Left ventricle myocardium inferior (tissue), 1 donor: ENCODE results near the gene UCN. TPM values are rescaled to one million over a fixed set of nuclear protein-coding genes. Genes with fewer than 3 reads are reported as not detected.
"Not testable (repeated sequence)": the region's sequence is repeated elsewhere in the genome, so short reads cannot be mapped to it uniquely, and the experiment has no call there.

ENCODE experiments used
- DNase-seq: peaks from one replicate; pipeline ENCODE4 v3.0.0-alpha.2; 2020
- H3K27ac ChIP-seq: fragments of 200-600 bp; replicated peaks from 2 replicates; pipeline ENCODE4 v1.8.0; 2021
- H3K27me3 ChIP-seq: fragments of 200-600 bp; 2 replicates; pipeline ENCODE4 v1.8.0; 2021; ENCODE audit warnings: low read depth
- H3K36me3 ChIP-seq: fragments of 200-600 bp; 2 replicates; pipeline ENCODE4 v1.8.0; 2021
- H3K4me1 ChIP-seq: fragments of 200-600 bp; 2 replicates; pipeline ENCODE4 v1.8.0; 2021
- H3K4me3 ChIP-seq: fragments of 200-600 bp; 2 replicates; pipeline ENCODE4 v1.8.0; 2021; ENCODE audit warnings: mild to moderate bottlenecking, moderate library complexity
- H3K9me3 ChIP-seq: fragments of 200-600 bp; replicated peaks from 2 replicates; pipeline ENCODE4 v1.8.0; 2021
- intact Hi-C: fragments of 100-400 bp; cut with micrococcal nuclease; formaldehyde crosslinking; loops from one replicate; pipeline ENCODE4 v1.11.0; 2022
- total RNA-seq: library from RNA; stranded (reverse); fragmentation: NEBNext Ultra II Directional; extraction: Animal tissue kit (Norgen Biotek cat#: 25700); gene quantifications from one replicate; pipeline ENCODE4 v1.2.1, GENCODE V29; 2021
- TF ChIP-seq, protein P1 (sequence below): fragments of 200-600 bp; IDR thresholded peaks from 2 replicates; pipeline ENCODE4 v1.8.0; 2021; ENCODE audit warnings: antibody characterized with exemption, mild to moderate bottlenecking, borderline replicate concordance
- donor health status: DM: no; HTN: yes; CAD: no; lungs with severe emphysema.

The UCN gene
- total RNA-seq, 1 donor from 2014 or later, result 1.5 TPM

- Histone ChIP-seq H3K27ac (peak overlapping the region; percentile 93), H3K36me3 (no peaks in the 10 kb centered on the region), H3K27me3 (peaks cover 32% of the 10 kb centered on the region), H3K4me1 (peaks cover 22% of the 10 kb centered on the region), H3K4me3 (no peak overlapping the region), H3K9me3 (no peaks in the 10 kb centered on the region)
- TF ChIP-seq, protein P1, sequence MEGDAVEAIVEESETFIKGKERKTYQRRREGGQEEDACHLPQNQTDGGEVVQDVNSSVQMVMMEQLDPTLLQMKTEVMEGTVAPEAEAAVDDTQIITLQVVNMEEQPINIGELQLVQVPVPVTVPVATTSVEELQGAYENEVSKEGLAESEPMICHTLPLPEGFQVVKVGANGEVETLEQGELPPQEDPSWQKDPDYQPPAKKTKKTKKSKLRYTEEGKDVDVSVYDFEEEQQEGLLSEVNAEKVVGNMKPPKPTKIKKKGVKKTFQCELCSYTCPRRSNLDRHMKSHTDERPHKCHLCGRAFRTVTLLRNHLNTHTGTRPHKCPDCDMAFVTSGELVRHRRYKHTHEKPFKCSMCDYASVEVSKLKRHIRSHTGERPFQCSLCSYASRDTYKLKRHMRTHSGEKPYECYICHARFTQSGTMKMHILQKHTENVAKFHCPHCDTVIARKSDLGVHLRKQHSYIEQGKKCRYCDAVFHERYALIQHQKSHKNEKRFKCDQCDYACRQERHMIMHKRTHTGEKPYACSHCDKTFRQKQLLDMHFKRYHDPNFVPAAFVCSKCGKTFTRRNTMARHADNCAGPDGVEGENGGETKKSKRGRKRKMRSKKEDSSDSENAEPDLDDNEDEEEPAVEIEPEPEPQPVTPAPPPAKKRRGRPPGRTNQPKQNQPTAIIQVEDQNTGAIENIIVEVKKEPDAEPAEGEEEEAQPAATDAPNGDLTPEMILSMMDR, result no peak
- DNase-seq, result no peak
- intact Hi-C loops, result no loop called here
These were observed 27.4 kb downstream of the UCN start for GRCh38 chr2:27280826-27281225.

DNA sequence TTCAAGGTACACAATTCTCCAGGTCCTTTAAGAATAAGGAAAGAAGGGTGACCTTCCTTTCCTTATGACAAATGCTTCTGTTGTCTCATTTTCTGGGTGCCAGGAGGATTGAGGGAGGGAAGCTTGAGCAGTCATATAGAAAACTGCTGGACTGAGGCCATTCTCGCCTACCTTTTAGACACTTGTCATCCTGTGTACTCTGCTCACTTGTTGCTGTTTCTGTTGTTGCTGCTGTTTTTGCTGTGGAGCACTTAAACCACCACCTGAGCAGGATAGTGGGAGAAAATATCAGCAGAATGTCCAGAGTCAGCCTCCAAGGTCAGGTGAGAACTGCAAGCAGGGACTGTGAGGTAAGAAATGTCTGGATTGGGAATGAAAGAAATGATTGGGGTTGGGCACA, 30.2 kb downstream of the UCN start:
- DNase-seq, result no peak
- TF ChIP-seq, protein P1, result no peak
- Histone ChIP-seq H3K4me3 (no peak overlapping the region), H3K4me1 (peaks cover 38% of the 10 kb centered on the region), H3K36me3 (no peaks in the 10 kb centered on the region), H3K27me3 (peaks cover 24% of the 10 kb centered on the region), H3K27ac (no peak overlapping the region), H3K9me3 (no peaks in the 10 kb centered on the region)
- intact Hi-C loops, result no loop called here

- no peak within 1 kb of the TSS for H3K4me3 ChIP-seq
- peaks cover 46% of the 10 kb centered on the region for H3K4me1 ChIP-seq
- peak within 1 kb of the TSS; percentile 86 for H3K27ac ChIP-seq
- TF ChIP-seq, protein P1, result no peak
- intact Hi-C loops, result no loop called here
- no peaks in the 10 kb centered on the region for H3K9me3 ChIP-seq
- no peaks in the 10 kb centered on the region for H3K36me3 ChIP-seq
- no peak for DNase-seq
- H3K27me3 ChIP-seq, result peaks cover 8% of the 10 kb centered on the region
These were observed 32.8 kb downstream of the UCN start, which contains the start of gene DNAJC5G for GRCh38 chr2:27275211-27276150. Gene DNAJC5G, plus strand, starts transcription at chr2:27275433. Its CDS starts 1,296 bp downstream, at chr2:27276729.

DNA sequence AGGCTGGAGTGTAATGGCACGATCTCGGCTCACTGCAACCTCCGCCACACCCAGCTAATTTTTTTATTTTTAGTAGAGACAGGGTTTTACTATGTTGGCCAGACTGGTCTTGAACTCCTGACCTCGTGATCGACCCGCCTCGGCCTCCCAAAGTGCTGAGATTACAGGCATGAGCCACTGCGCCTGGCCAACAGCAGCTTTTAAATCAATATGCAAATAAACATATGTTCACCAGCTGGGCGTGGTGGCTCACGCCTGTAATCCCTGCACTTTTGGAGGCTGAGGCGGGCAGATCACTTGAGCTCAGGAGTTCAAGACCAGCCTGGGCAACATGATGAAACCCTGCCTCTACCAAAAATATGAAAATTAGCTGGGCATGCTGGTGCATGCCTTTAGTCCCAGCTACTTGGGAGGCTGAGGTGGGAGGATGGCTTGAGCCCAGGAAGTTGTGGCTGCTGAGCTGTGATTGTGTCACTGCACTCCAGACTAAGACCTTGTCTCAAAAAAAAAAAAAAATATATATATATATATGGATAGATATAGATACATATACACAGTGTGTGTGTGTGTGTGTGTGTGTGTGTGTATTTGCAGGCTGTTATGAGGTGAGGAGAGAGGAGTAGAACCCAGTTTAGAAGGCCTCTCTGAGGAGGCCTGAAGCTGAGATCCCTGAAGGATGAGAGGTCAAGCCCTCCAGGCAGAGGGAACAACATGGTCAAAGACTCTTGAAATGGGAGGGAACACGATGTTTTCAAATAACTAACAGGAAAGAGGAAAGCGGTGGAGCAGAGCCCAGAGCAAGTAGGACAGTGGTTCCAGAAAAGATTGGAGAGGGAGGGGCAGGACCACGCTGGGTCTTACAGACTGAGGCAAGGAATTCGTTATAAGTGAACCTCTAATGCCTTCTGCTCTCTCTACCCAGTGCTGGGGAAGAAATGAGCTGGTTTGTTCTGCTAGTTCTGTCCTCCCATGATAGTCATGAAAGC, 35.4 kb downstream of the UCN start:
- DNase-seq, H3K4me3 ChIP-seq, H3K36me3 ChIP-seq, intact Hi-C loops, H3K9me3 ChIP-seq: not testable (repeated sequence)
- Histone ChIP-seq H3K4me1 (peaks cover 46% of the 10 kb centered on the region), H3K27ac (peak overlapping the region; percentile 86), H3K27me3 (peaks cover 15% of the 10 kb centered on the region)

- no peaks in the 10 kb centered on the region for H3K9me3 ChIP-seq
- peaks cover 20% of the 10 kb centered on the region for H3K27me3 ChIP-seq
- peaks cover 46% of the 10 kb centered on the region for H3K4me1 ChIP-seq
- no peak overlapping the region for H3K4me3 ChIP-seq
- intact Hi-C loops, result no loop called here
- H3K36me3 ChIP-seq, result no peaks in the 10 kb centered on the region
- no peak for DNase-seq
- H3K27ac ChIP-seq, result peak overlapping the region; percentile 86
- TF ChIP-seq, protein P1, result no peak
These were observed 36.5 kb downstream of the UCN start for GRCh38 chr2:27271631-27272340.
